NB4 (cell line): ENCODE measurements around the gene TRAK1.

Experiments used
- TF ChIP-seq, protein P1 (sequence below): IDR thresholded peaks from 2 replicates; pipeline ENCODE4 v1.6.1; 2011; ENCODE audit warnings: low read depth, low read length
- TF ChIP-seq, protein P2 (sequence below): IDR thresholded peaks from one replicate; pipeline ENCODE4 v1.5.1; 2012; ENCODE audit warnings: low read depth, low read length

DNA sequence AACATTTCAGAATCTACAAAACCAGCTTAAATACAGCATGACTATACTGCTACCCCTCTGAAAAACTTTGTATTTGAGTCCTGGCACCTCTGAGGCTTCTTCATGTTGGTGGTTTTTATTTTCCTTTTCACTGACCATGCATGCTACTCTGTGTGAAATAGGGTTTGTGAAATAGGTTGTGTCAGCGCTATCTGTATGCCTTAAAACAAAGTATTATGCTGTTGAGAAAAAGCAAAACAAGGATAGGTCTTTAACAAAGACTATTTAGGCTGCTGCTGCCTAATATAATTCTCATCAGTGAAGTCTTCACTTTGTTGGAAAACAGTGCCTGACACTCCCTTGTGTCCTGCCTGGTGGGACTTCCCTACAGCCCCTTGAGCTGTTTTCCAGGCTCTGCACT lies 28.7 kb upstream of the TRAK1 start:
- TF ChIP-seq, protein P1, sequence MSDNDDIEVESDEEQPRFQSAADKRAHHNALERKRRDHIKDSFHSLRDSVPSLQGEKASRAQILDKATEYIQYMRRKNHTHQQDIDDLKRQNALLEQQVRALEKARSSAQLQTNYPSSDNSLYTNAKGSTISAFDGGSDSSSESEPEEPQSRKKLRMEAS = no peak
- TF ChIP-seq, protein P2, sequence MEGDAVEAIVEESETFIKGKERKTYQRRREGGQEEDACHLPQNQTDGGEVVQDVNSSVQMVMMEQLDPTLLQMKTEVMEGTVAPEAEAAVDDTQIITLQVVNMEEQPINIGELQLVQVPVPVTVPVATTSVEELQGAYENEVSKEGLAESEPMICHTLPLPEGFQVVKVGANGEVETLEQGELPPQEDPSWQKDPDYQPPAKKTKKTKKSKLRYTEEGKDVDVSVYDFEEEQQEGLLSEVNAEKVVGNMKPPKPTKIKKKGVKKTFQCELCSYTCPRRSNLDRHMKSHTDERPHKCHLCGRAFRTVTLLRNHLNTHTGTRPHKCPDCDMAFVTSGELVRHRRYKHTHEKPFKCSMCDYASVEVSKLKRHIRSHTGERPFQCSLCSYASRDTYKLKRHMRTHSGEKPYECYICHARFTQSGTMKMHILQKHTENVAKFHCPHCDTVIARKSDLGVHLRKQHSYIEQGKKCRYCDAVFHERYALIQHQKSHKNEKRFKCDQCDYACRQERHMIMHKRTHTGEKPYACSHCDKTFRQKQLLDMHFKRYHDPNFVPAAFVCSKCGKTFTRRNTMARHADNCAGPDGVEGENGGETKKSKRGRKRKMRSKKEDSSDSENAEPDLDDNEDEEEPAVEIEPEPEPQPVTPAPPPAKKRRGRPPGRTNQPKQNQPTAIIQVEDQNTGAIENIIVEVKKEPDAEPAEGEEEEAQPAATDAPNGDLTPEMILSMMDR = no peak
